GM12864 (cell line): ENCODE results near the gene LOX.

ENCODE experiments used
- DNase-seq: peaks from one replicate; pipeline ENCODE4 v3.0.0-alpha.2; 2011; ENCODE audit warnings: low read depth
- H3K4me3 ChIP-seq: 2 replicates; pipeline ENCODE4 v1.5.1; 2011; ENCODE audit warnings: mild to moderate bottlenecking, low read depth, low read length, control low read depth
- CTCF ChIP-seq: IDR thresholded peaks from 2 replicates; pipeline ENCODE4 v1.5.1; 2011; ENCODE audit warnings: low read depth, mild to moderate bottlenecking, moderate library complexity, low read length, control low read depth, inconsistent platforms; ENCODE audit errors: missing control alignments

LOX gene

DNA sequence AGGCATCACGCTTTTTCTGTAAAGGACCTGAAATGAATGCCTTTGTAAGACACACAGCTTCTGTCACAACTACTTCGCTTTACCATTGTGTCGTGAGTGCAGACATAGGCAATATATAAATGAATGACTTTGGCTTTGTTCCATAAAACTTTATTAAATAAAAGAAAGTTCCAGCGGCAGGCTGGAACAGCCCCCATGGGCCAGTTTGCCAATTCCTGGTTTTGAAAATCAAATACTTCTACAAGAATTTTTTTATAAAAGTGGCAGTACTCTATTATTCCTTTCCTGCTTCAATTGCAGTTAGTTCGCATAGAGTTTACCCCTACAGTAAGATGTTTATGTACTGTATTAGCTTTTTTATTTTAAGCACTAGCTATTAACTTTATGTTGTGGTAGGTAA, 62.6 kb downstream of the LOX start:
- no peak for TF ChIP-seq CTCF
- DNase-seq: no peak
- no peak overlapping the region for H3K4me3 ChIP-seq

DNA sequence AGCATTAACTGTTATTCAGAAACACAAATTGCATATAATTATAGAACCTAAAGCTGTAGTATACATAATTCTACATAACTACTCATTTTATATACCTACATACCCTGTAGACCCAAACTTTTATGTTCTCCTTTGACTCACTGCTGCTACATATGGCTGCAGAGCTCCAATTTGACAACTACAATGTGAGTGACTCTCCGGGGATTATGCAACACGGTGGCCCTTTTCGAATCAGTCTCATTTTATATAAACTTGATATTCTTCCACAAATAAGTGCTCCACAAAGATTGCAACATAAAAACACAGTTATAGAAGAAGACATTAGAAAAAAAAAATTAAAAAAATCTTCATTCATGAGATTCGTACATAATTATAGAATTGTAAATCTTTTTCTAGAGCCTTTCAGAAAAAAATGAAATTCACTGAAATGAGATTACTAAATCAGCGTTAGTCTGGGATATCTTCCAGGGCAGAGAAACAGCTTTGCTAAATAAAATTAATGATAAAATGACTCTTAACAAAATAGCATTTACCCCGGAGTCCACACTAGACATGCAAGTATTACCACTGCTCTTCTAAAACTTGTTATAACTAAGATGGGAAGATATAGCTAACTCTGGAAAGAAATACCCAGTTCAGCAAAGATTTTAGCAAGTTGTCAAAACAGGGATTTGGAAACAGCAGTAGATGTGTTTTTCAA, 63.7 kb downstream of the LOX start:
- no peak for TF ChIP-seq CTCF
- DNase-seq: no peak
- no peak overlapping the region for H3K4me3 ChIP-seq
